Measurements from ENCODE around the gene RBM19. TPM values are rescaled to one million over a fixed set of nuclear protein-coding genes. Genes with fewer than 3 reads are reported as not detected.

Gene RBM19
- total and polyA plus RNA-seq, 2 donors (not counting 3 experiments of a cell fraction or from before 2014, with no cell fraction given) = 13.2 to 34.4 TPM

- FAIRE-seq (no peak), DNase-seq (ENCODE audit: low read depth, low spot score) (no peak)
- H3K4me2 ChIP-seq (ENCODE audit: insufficient read depth, low read length) = no peak overlapping the region
- no peaks in the 10 kb centered on the region for H3K79me2 ChIP-seq (ENCODE audit: control insufficient read depth, insufficient read depth, low read length)
- no peaks in the 10 kb centered on the region for H4K20me1 ChIP-seq (replicated peaks; ENCODE audit: control insufficient read depth, extremely low read depth, insufficient read depth, low read length)
- no peak overlapping the region for H3K9ac ChIP-seq (replicated peaks; ENCODE audit: extremely low read depth, insufficient read depth, low read length)
- TF ChIP-seq CTCF (IDR thresholded peaks at IDR 0.05; ENCODE audit: extremely low read depth in 1 of 2, insufficient read depth in 1 of 2, low read depth in 1 of 2, low read length in 2 of 2) (no peak), GATA2 (IDR thresholded peaks at IDR 0.05; ENCODE audit: insufficient read depth, insufficient read length, low read depth, low read length) (no peak), POLR2AphosphoS5 (IDR thresholded peaks at IDR 0.05; ENCODE audit: insufficient read depth, low read depth, low read length) (no peak), MAX (IDR thresholded peaks at IDR 0.05; ENCODE audit: insufficient read depth, insufficient read length) (no peak), EZH2 (IDR thresholded peaks at IDR 0.05; ENCODE audit: borderline replicate concordance, low read depth, low read length, severe bottlenecking) (no peak), JUN (IDR thresholded peaks at IDR 0.05; ENCODE audit: borderline replicate concordance, insufficient read depth, insufficient read length, low read depth) (no peak), POLR2A (IDR thresholded peaks at IDR 0.05; ENCODE audit: low read depth, low read length) (no peak), FOS (IDR thresholded peaks at IDR 0.05; ENCODE audit: borderline replicate concordance, insufficient read depth, low read length) (no peak), MYC (IDR thresholded peaks at IDR 0.05; ENCODE audit: low read depth, low read length) (no peak)
- no peaks in the 10 kb centered on the region for H3K27me3 ChIP-seq (ENCODE audit: control insufficient read depth in 2 of 2, insufficient read depth in 2 of 2, low read length in 2 of 2)
- dilution Hi-C loops (cut with MboI; ENCODE audit: extremely low pct_ligation_motif_present, low sequenced_read_pairs) = no loop called here
- ChIA-PET CTCF (no interaction called here), POLR2A (no interaction called here)
- peaks cover 7 to 37% of the 10 kb centered on the region in 2 experiments for H3K36me3 ChIP-seq (ENCODE audit: control insufficient read depth in 2 of 2, extremely low read depth in 1 of 2, insufficient read depth in 2 of 2, low read length in 2 of 2)
- no peak overlapping the region for H3K4me3 ChIP-seq (replicated peaks in 1 of 3; ENCODE audit: insufficient read depth in 1 of 3, low read depth in 1 of 3, low read length in 3 of 3)
- intact Hi-C loops (cut with micrococcal nuclease) = no loop called here
- H3K27ac ChIP-seq (ENCODE audit: insufficient read depth, low read depth, low read length) = no peak overlapping the region
- H3K9me1 ChIP-seq (replicated peaks; ENCODE audit: control insufficient read depth, extremely low read depth, insufficient read depth, low read length) = no peaks in the 10 kb centered on the region
- no TSS peak for BruUV-seq (replicated peaks)
- H3K4me1 ChIP-seq (ENCODE audit: control insufficient read depth, extremely low read depth, insufficient read depth, low read length) = no peaks in the 10 kb centered on the region
- no peak overlapping the region for H2AFZ ChIP-seq (ENCODE audit: low read depth, low read length)
- no peaks in the 10 kb centered on the region for H3K9me3 ChIP-seq (replicated peaks; ENCODE audit: control insufficient read depth, insufficient read depth, low read length)
Observed at GRCh38 chr12:113942209-113942608, 23.9 kb downstream of the RBM19 start.

Data from endothelial cell of umbilical vein (primary cell).